WTC11 (cell line): ENCODE measurements around the gene CCL26.

Experiments used
- ATF1 ChIP-seq: sonication (generic); formaldehyde crosslinking; IDR thresholded peaks from 2 replicates; pipeline ENCODE4 v1.8.1; 2023; ENCODE audit warnings: mild to moderate bottlenecking, moderate library complexity, missing genetic modification reagents
- TF ChIP-seq, protein P1 (sequence below): fragments of 200-600 bp; IDR thresholded peaks from 2 replicates; pipeline ENCODE4 v1.8.0; 2022; ENCODE audit warnings: antibody characterized with exemption
- TF ChIP-seq, protein P2 (sequence below): sonication (generic); formaldehyde crosslinking; IDR thresholded peaks from 2 replicates; pipeline ENCODE4 v1.8.1; 2022; ENCODE audit warnings: low read depth, missing genetic modification reagents, borderline replicate concordance
- TF ChIP-seq, protein P3 (sequence below): sonication (generic); formaldehyde crosslinking; IDR thresholded peaks from 2 replicates; pipeline ENCODE4 v1.8.0; 2022; ENCODE audit warnings: mild to moderate bottlenecking, missing genetic modification reagents

DNA sequence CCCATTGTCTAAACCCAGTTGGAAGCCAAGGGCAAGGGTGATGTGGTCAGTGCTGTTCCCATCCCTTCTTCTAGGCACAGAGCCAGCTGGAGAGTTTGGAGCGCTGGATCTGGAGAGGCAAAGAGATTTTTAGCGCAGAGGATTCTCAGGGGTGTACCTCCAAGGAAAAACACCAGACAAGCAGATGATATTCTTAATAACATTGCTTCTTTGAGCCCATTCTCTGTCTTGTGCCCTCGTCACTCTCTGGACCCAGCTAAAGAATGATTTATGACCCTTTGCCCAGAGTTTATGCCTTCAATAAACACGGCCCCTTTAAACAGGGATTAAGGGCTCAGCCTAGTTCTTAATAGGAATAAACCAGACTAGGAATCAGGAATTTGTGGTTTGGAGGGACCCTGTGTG lies 28.6 kb downstream of the CCL26 start:
- TF ChIP-seq, protein P1, sequence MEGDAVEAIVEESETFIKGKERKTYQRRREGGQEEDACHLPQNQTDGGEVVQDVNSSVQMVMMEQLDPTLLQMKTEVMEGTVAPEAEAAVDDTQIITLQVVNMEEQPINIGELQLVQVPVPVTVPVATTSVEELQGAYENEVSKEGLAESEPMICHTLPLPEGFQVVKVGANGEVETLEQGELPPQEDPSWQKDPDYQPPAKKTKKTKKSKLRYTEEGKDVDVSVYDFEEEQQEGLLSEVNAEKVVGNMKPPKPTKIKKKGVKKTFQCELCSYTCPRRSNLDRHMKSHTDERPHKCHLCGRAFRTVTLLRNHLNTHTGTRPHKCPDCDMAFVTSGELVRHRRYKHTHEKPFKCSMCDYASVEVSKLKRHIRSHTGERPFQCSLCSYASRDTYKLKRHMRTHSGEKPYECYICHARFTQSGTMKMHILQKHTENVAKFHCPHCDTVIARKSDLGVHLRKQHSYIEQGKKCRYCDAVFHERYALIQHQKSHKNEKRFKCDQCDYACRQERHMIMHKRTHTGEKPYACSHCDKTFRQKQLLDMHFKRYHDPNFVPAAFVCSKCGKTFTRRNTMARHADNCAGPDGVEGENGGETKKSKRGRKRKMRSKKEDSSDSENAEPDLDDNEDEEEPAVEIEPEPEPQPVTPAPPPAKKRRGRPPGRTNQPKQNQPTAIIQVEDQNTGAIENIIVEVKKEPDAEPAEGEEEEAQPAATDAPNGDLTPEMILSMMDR: no peak
- TF ChIP-seq, protein P2, sequence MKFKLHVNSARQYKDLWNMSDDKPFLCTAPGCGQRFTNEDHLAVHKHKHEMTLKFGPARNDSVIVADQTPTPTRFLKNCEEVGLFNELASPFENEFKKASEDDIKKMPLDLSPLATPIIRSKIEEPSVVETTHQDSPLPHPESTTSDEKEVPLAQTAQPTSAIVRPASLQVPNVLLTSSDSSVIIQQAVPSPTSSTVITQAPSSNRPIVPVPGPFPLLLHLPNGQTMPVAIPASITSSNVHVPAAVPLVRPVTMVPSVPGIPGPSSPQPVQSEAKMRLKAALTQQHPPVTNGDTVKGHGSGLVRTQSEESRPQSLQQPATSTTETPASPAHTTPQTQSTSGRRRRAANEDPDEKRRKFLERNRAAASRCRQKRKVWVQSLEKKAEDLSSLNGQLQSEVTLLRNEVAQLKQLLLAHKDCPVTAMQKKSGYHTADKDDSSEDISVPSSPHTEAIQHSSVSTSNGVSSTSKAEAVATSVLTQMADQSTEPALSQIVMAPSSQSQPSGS (CRISPR knock-in tag): no peak
- TF ChIP-seq, protein P3, sequence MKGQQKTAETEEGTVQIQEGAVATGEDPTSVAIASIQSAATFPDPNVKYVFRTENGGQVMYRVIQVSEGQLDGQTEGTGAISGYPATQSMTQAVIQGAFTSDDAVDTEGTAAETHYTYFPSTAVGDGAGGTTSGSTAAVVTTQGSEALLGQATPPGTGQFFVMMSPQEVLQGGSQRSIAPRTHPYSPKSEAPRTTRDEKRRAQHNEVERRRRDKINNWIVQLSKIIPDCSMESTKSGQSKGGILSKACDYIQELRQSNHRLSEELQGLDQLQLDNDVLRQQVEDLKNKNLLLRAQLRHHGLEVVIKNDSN (CRISPR knock-in tag): no peak
- TF ChIP-seq ATF1 (CRISPR knock-in tag): no peak
